Adipocyte (in vitro differentiated cells): ENCODE measurements around the gene MYL10.

Source experiments
- DNase-seq: peaks from one replicate; pipeline ENCODE4 v3.0.0-alpha.2; 2015; ENCODE audit warnings: low read depth
- H3K27me3 ChIP-seq: replicated peaks from 2 replicates; pipeline ENCODE4 v1.7.0; 2013; ENCODE audit warnings: mild to moderate bottlenecking, low read length, moderate library complexity; ENCODE audit not compliant: control insufficient read depth, insufficient read depth
- H3K36me3 ChIP-seq: 2 replicates; pipeline ENCODE4 v1.7.0; 2013; ENCODE audit warnings: low read length, mild to moderate bottlenecking, moderate library complexity; ENCODE audit not compliant: control insufficient read depth, insufficient read depth, severe bottlenecking
- H3K4me1 ChIP-seq: 2 replicates; pipeline ENCODE4 v1.7.0; 2013; ENCODE audit warnings: mild to moderate bottlenecking, low read length, moderate library complexity; ENCODE audit not compliant: control insufficient read depth, insufficient read depth
- H3K4me3 ChIP-seq: 2 replicates; pipeline ENCODE4 v1.7.0; 2013; ENCODE audit warnings: mild to moderate bottlenecking, low read length, moderate library complexity
- H3K9ac ChIP-seq: 2 replicates; pipeline ENCODE4 v1.7.0; 2013; ENCODE audit warnings: mild to moderate bottlenecking, low read length, moderate library complexity
- H3K9me3 ChIP-seq: 2 replicates; pipeline ENCODE4 v1.7.0; 2013; ENCODE audit warnings: mild to moderate bottlenecking, low read length, moderate library complexity; ENCODE audit not compliant: control insufficient read depth

The MYL10 gene

GRCh38 chr7:101629171-101629570 is at the start of gene MYL10:
Gene MYL10, minus strand, starts transcription at chr7:101629296. Its CDS starts 178 bp downstream, at chr7:101629118.
- Histone ChIP-seq H3K9me3 (peaks cover 7% of the 10 kb centered on the region), H3K36me3 (no peaks in the 10 kb centered on the region), H3K9ac (no peak within 1 kb of the TSS), H3K4me1 (peaks cover 10% of the 10 kb centered on the region), H3K4me3 (no peak within 1 kb of the TSS), H3K27me3 (peaks cover 17% of the 10 kb centered on the region)
- DNase-seq = no peak

GRCh38 chr7:101678658-101679057 is 49.6 kb upstream of the MYL10 start:
- peaks cover 28% of the 10 kb centered on the region for H3K4me1 ChIP-seq
- H3K4me3 ChIP-seq = no peak overlapping the region
- no peaks in the 10 kb centered on the region for H3K36me3 ChIP-seq
- H3K9ac ChIP-seq = no peak overlapping the region
- DNase-seq = no peak
- peaks cover 14% of the 10 kb centered on the region for H3K27me3 ChIP-seq
- H3K9me3 ChIP-seq = no peaks in the 10 kb centered on the region

DNA sequence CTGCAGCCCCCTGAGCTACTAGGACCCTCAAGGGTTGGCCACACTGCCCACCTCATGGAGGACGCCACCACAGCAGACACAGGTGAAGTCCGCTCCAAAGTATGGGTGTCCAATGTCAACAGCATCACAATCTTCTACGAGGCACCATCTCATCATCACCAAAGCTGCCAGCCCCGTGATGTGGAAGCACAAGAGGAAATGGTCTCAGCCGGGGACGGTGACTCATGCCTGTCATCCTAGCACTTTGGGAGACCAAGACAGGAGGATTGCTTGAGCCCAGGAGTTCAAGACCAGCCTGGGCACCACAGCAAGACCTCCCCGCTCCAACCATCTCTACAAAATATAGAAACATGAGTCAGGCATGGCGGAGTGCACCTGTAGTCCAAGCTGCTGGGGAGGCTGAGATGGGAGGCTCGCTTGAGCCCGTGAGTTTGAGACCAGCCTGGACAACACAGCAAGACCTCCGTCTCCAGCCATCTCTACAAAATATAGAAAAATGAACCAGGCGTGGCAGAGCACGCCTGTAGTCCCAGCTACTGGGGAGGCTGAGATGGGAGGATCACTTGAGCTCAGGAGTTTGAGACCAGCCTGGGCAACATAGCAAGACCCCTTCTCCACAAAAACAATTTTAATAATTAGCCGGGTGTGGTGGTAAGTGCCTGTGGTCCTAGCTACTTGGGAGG is 48.8 kb upstream of the MYL10 start:
- H3K4me1 ChIP-seq = peaks cover 28% of the 10 kb centered on the region
- no peaks in the 10 kb centered on the region for H3K36me3 ChIP-seq
- peaks cover 10% of the 10 kb centered on the region for H3K27me3 ChIP-seq
- peaks cover 6% of the 10 kb centered on the region for H3K9me3 ChIP-seq
- no peak overlapping the region for H3K9ac ChIP-seq
- no peak overlapping the region for H3K4me3 ChIP-seq
- DNase-seq = no peak

DNA sequence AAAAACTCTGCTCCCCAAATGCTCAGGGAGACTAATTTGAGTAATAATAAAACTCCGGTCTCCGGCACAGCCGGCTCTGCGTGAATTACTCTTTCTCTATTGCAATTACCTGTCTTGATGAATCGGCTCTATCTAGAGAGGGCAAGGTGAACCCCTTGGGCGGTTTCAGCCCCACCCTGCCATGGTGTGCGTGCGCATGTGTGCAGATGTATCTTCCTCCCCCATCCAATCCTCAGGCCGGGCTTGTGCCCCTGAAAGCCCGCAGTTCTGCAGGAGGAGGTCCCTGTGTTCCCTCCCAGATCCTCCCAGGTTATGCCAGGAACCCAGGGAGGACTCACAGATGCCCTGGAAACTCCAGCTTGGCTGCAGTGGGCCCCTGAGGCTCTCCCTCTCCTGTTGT is 48.3 kb upstream of the MYL10 start:
- H3K36me3 ChIP-seq = no peaks in the 10 kb centered on the region
- no peak overlapping the region for H3K9ac ChIP-seq
- peaks cover 28% of the 10 kb centered on the region for H3K4me1 ChIP-seq
- DNase-seq = no peak
- H3K4me3 ChIP-seq = no peak overlapping the region
- peaks cover 9% of the 10 kb centered on the region for H3K27me3 ChIP-seq
- H3K9me3 ChIP-seq = peaks cover 7% of the 10 kb centered on the region

- Histone ChIP-seq H3K36me3 (no peaks in the 10 kb centered on the region), H3K9ac (no peak overlapping the region), H3K4me1 (peaks cover 30% of the 10 kb centered on the region), H3K9me3 (peaks cover 7% of the 10 kb centered on the region), H3K27me3 (peaks cover 8% of the 10 kb centered on the region), H3K4me3 (no peak overlapping the region)
- DNase-seq = no peak
These were observed 47.9 kb upstream of the MYL10 start for GRCh38 chr7:101676956-101677355.

- H3K9ac ChIP-seq = no peak overlapping the region
- H3K36me3 ChIP-seq = no peaks in the 10 kb centered on the region
- H3K4me3 ChIP-seq = no peak overlapping the region
- no peak for DNase-seq
- peaks cover 8% of the 10 kb centered on the region for H3K27me3 ChIP-seq
- H3K4me1 ChIP-seq = peaks cover 30% of the 10 kb centered on the region
- peaks cover 7% of the 10 kb centered on the region for H3K9me3 ChIP-seq
These were observed 47.0 kb upstream of the MYL10 start for GRCh38 chr7:101676062-101676598.

- Histone ChIP-seq H3K4me3 (no peak overlapping the region), H3K4me1 (peaks cover 22% of the 10 kb centered on the region), H3K9ac (no peak overlapping the region), H3K27me3 (peaks cover 8% of the 10 kb centered on the region), H3K36me3 (no peaks in the 10 kb centered on the region), H3K9me3 (peaks cover 7% of the 10 kb centered on the region)
- DNase-seq = no peak
These were observed 45.3 kb upstream of the MYL10 start for GRCh38 chr7:101674439-101674838.

GRCh38 chr7:101673951-101674350 is 44.9 kb upstream of the MYL10 start:
- Histone ChIP-seq H3K4me1 (peaks cover 19% of the 10 kb centered on the region), H3K27me3 (peaks cover 13% of the 10 kb centered on the region), H3K36me3 (no peaks in the 10 kb centered on the region)

GRCh38 chr7:101673315-101673714 is 44.2 kb upstream of the MYL10 start:
- H3K4me1 ChIP-seq = peaks cover 12% of the 10 kb centered on the region
- H3K9ac ChIP-seq = no peak overlapping the region
- no peaks in the 10 kb centered on the region for H3K36me3 ChIP-seq
- peaks cover 7% of the 10 kb centered on the region for H3K9me3 ChIP-seq
- H3K4me3 ChIP-seq = no peak overlapping the region
- peaks cover 19% of the 10 kb centered on the region for H3K27me3 ChIP-seq
- DNase-seq = no peak

More at GRCh38 chr7:101673951-101674350, 44.9 kb upstream of the MYL10 start:
- H3K9ac ChIP-seq = no peak overlapping the region
- no peak overlapping the region for H3K4me3 ChIP-seq
- H3K9me3 ChIP-seq = peaks cover 7% of the 10 kb centered on the region
- no peak for DNase-seq

DNA sequence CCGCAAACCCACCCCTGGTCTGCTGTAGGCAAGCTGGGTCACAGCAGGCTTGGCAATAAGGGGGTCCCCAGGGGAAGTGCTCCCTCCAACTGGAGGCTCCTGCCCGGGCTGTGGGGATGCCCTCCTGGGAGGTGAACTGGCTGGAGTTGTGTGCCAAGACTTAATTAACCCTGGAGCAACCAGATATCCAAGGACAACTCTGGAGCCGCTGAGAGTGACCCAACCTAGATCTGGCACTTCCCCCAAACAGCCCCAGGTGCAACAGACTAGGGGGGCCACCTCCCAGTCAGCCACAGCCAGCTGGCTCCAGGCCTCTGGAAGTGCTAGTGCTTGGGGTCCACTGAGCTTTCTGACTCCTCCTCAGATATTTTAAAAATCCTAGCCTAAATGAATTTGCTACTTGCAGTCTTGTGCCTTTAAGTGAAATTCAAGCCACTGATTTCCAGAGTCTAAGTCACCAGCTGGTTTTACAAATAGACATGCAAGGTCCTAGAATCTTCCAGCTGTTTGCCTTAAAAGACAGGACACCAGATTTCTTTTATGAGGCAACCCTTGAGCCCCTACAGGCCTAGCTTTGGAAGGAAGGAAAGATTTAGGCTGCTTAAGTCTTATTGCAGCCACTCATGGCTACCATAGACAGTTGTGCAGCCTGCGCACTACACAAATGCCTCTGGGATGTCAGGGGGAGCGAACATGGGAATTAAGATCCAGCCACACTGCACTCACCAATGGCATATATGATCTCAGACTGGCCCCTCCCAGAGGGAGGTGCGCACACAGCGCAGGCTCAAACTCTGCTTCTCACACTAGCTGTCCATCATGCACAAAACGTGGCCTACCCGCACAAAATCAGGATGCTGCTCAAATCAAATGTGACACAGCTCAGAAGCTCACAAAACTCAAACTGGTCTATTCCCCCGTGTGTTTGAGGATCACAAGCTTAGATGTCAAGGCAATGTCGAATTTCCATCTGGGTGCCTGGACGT is 42.6 kb upstream of the MYL10 start:
- H3K4me3 ChIP-seq = no peak overlapping the region
- peak; percentile 45 for DNase-seq
- no peak overlapping the region for H3K9ac ChIP-seq
- H3K4me1 ChIP-seq = peaks cover 12% of the 10 kb centered on the region
- H3K27me3 ChIP-seq = peaks cover 21% of the 10 kb centered on the region
- peaks cover 7% of the 10 kb centered on the region for H3K9me3 ChIP-seq
- H3K36me3 ChIP-seq = no peaks in the 10 kb centered on the region

- peaks cover 12% of the 10 kb centered on the region for H3K4me1 ChIP-seq
- peaks cover 32% of the 10 kb centered on the region for H3K27me3 ChIP-seq
- no peaks in the 10 kb centered on the region for H3K36me3 ChIP-seq
- no peak for DNase-seq
- H3K9me3 ChIP-seq = peaks cover 7% of the 10 kb centered on the region
- no peak overlapping the region for H3K4me3 ChIP-seq
- no peak overlapping the region for H3K9ac ChIP-seq
These were observed 40.2 kb upstream of the MYL10 start for GRCh38 chr7:101669307-101669706.
